KMS-11 (cell line): ENCODE measurements around the gene DISP3.

Experiments
- H2AFZ ChIP-seq: fragments of 200-600 bp; sonication (generic); 2 replicates; pipeline ENCODE4 v1.6.1; 2016; ENCODE audit warnings: antibody characterized with exemption, mixed run types, low read depth
- H3K27ac ChIP-seq: fragments of 200-600 bp; sonication (generic); 2 replicates; pipeline ENCODE4 v1.6.1; 2016; ENCODE audit warnings: mild to moderate bottlenecking, mixed run types
- H3K27me3 ChIP-seq: fragments of 200-600 bp; sonication (generic); 2 replicates; pipeline ENCODE4 v1.6.1; 2017; ENCODE audit warnings: mild to moderate bottlenecking, low read depth, mixed run types, moderate library complexity; ENCODE audit not compliant: insufficient read depth
- H3K36me3 ChIP-seq: fragments of 200-600 bp; sonication (generic); 2 replicates; pipeline ENCODE4 v1.6.1; 2017; ENCODE audit warnings: mild to moderate bottlenecking, mixed run types; ENCODE audit not compliant: insufficient read depth
- H3K4me1 ChIP-seq: fragments of 200-600 bp; sonication (generic); 2 replicates; pipeline ENCODE4 v1.6.1; 2016; ENCODE audit warnings: mild to moderate bottlenecking, low read depth, mixed run types; ENCODE audit not compliant: poor library complexity, severe bottlenecking
- H3K4me2 ChIP-seq: fragments of 200-600 bp; sonication (generic); 2 replicates; pipeline ENCODE4 v1.7.0; 2016; ENCODE audit warnings: mild to moderate bottlenecking, mixed run types
- H3K4me3 ChIP-seq: fragments of 200-600 bp; sonication (generic); IDR thresholded peaks from 2 replicates; pipeline ENCODE4 v1.6.1; 2017; ENCODE audit warnings: low read depth, low read length, mixed read lengths; ENCODE audit not compliant: insufficient read depth
- H3K79me2 ChIP-seq: fragments of 200-600 bp; sonication (generic); 2 replicates; pipeline ENCODE4 v1.6.1; 2016; ENCODE audit warnings: low read depth, mixed run types; ENCODE audit not compliant: insufficient read depth
- H3K9ac ChIP-seq: fragments of 200-600 bp; sonication (generic); 2 replicates; pipeline ENCODE4 v1.6.1; 2016; ENCODE audit warnings: mild to moderate bottlenecking, mixed run types
- H4K20me1 ChIP-seq: fragments of 200-600 bp; sonication (generic); 2 replicates; pipeline ENCODE4 v1.6.1; 2016; ENCODE audit warnings: mild to moderate bottlenecking, mixed run types; ENCODE audit not compliant: insufficient read depth
- CTCF ChIP-seq: fragments of 200-600 bp; sonication (generic); conservative IDR thresholded peaks from 2 replicates; pipeline ENCODE4 v1.6.1; 2017; ENCODE audit warnings: low read depth, mild to moderate bottlenecking, antibody characterized with exemption, low read length, moderate library complexity, mixed read lengths

DISP3 gene

GRCh38 chr1:11472284-11472683 is 6.7 kb upstream of the DISP3 start:
- H3K4me1 ChIP-seq: no peaks in the 10 kb centered on the region
- no peaks in the 10 kb centered on the region for H3K79me2 ChIP-seq
- no peaks in the 10 kb centered on the region for H3K36me3 ChIP-seq
- H3K9ac ChIP-seq: no peak overlapping the region
- no peak overlapping the region for H3K27ac ChIP-seq
- H3K27me3 ChIP-seq: peaks cover 81% of the 10 kb centered on the region
- no peak overlapping the region for H2AFZ ChIP-seq
- no peaks in the 10 kb centered on the region for H4K20me1 ChIP-seq
- H3K4me2 ChIP-seq: no peak overlapping the region
- no peak for TF ChIP-seq CTCF
- no peak overlapping the region for H3K4me3 ChIP-seq

DNA sequence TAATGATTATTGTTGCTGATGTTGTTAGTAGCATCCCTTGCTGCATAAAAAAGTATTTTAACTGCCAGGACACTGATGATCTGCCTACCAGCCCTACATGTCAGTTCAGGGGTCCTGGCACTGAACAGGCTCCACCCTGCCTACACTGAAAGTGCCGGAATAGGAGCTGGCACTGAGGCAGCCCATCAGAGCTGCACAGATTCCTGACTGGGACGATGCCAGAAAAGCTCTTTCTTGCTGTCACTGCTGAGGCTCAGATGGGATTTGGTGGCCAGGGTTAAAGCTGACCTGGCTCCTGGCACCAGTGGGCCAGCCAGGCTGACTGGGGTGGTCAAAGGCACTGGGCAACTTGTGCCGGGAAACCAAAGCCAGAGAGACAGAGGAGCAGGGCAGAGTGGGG is 6.2 kb upstream of the DISP3 start:
- Histone ChIP-seq H3K27ac (no peak overlapping the region), H3K4me3 (no peak overlapping the region), H3K4me2 (no peak overlapping the region), H3K27me3 (peaks cover 82% of the 10 kb centered on the region), H4K20me1 (no peaks in the 10 kb centered on the region), H3K9ac (no peak overlapping the region), H3K79me2 (no peaks in the 10 kb centered on the region), H3K4me1 (no peaks in the 10 kb centered on the region), H3K36me3 (no peaks in the 10 kb centered on the region), H2AFZ (no peak overlapping the region)
- no peak for TF ChIP-seq CTCF

DNA sequence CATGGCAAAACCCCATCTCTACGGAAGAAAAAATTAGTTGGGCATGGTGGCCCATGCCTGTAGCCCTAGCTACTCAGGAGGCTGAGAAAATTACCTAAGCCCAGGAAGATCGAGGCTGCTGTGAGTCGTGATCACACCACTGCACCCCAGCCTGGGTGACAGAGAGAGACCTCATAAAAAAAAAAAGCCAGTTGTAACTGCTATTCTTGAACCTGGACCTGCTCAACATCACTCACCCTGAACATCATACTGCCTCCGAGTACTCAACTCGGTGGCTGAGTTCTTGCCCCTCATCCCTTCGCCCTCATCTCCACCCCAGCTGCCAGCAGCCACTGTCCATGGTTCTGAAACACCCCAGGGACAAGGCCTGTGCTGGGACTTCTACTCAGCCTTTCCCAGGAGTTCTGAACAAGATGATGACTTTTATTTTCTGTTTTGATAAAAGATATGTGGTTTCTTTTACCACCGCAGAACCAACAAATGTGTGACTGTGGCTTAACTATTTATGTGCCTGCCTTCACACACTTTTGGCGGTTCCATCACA is 5.4 kb upstream of the DISP3 start:
- H4K20me1 ChIP-seq: no peaks in the 10 kb centered on the region
- no peak overlapping the region for H3K9ac ChIP-seq
- no peak overlapping the region for H3K4me3 ChIP-seq
- no peak overlapping the region for H3K27ac ChIP-seq
- TF ChIP-seq CTCF: no peak
- no peaks in the 10 kb centered on the region for H3K36me3 ChIP-seq
- no peaks in the 10 kb centered on the region for H3K4me1 ChIP-seq
- H3K4me2 ChIP-seq: no peak overlapping the region
- H3K27me3 ChIP-seq: peaks cover 76% of the 10 kb centered on the region
- H2AFZ ChIP-seq: no peak overlapping the region
- H3K79me2 ChIP-seq: no peaks in the 10 kb centered on the region

GRCh38 chr1:11474826-11475225 is 4.1 kb upstream of the DISP3 start:
- Histone ChIP-seq H3K4me3 (no peak overlapping the region), H4K20me1 (no peaks in the 10 kb centered on the region), H3K27me3 (peaks cover 65% of the 10 kb centered on the region), H3K9ac (no peak overlapping the region), H2AFZ (no peak overlapping the region), H3K4me1 (no peaks in the 10 kb centered on the region), H3K27ac (no peak overlapping the region), H3K79me2 (no peaks in the 10 kb centered on the region), H3K4me2 (no peak overlapping the region), H3K36me3 (no peaks in the 10 kb centered on the region)
- TF ChIP-seq CTCF: no peak
